ENCODE measurements around the gene CAMSAP2.

Gene CAMSAP2

DNA sequence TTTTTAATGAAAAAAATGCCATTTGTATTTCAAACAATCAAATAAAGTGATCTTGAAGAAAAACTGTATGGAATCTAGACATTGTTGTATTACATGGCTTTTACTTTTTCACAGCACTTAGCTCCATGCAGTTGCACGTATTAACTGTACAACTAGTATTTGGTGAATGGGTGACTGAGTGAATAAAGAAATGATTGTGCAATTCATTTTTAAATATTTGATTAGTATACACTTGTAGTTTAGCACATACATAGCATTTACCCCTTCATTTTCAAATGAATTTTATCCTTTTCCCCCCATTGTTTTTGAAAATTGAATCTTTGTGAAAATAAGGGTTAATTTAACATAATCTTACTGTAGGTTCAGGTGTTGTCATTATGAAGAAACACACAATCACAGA lies 79.6 kb downstream of the CAMSAP2 start:
- no peak for DNase-seq (ENCODE audit: extremely low read depth, insufficient read length)
- no peaks in the 10 kb centered on the region for H3K27me3 ChIP-seq (replicated peaks; ENCODE audit: control insufficient read depth, insufficient read depth, low read length)
- no peak overlapping the region for H3K4me3 ChIP-seq (replicated peaks; ENCODE audit: low read depth, low read length)
- H3K36me3 ChIP-seq (ENCODE audit: control insufficient read depth, insufficient read depth, low read length), result no peaks in the 10 kb centered on the region; the same call in 1 of the 2 replicates
- TF ChIP-seq, protein P1, sequence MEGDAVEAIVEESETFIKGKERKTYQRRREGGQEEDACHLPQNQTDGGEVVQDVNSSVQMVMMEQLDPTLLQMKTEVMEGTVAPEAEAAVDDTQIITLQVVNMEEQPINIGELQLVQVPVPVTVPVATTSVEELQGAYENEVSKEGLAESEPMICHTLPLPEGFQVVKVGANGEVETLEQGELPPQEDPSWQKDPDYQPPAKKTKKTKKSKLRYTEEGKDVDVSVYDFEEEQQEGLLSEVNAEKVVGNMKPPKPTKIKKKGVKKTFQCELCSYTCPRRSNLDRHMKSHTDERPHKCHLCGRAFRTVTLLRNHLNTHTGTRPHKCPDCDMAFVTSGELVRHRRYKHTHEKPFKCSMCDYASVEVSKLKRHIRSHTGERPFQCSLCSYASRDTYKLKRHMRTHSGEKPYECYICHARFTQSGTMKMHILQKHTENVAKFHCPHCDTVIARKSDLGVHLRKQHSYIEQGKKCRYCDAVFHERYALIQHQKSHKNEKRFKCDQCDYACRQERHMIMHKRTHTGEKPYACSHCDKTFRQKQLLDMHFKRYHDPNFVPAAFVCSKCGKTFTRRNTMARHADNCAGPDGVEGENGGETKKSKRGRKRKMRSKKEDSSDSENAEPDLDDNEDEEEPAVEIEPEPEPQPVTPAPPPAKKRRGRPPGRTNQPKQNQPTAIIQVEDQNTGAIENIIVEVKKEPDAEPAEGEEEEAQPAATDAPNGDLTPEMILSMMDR (IDR thresholded peaks at IDR 0.05; ENCODE audit: insufficient read depth, low read length, poor library complexity, severe bottlenecking), result no peak

DNA sequence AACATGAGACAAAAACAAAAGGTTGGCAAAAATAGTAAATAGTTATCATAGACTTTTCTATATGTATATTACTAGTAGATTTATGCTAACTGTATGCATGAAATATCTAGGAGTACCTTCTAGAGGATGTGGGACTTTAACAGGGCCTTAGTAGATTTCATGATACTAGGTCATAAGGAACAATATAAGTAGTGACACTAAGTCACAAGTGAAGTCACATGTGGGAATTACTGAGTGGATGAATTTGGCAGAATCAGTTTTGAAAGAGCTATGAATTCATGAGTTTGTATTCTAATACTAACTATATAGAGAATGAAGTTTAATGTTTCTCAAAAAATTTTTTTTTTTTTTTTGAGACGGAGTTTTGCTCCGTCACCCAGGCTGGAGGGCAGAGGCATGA lies 81.0 kb downstream of the CAMSAP2 start:
- H3K4me3 ChIP-seq (replicated peaks; ENCODE audit: low read depth, low read length), result no peak overlapping the region
- TF ChIP-seq, protein P1 (IDR thresholded peaks at IDR 0.05; ENCODE audit: insufficient read depth, low read length, poor library complexity, severe bottlenecking), result no peak
- H3K27me3 ChIP-seq (replicated peaks; ENCODE audit: control insufficient read depth, insufficient read depth, low read length), result no peaks in the 10 kb centered on the region
- no peaks in the 10 kb centered on the region; the same call in 1 of the 2 replicates for H3K36me3 ChIP-seq (ENCODE audit: control insufficient read depth, insufficient read depth, low read length)
- DNase-seq (ENCODE audit: extremely low read depth, insufficient read length), result no peak

DNA sequence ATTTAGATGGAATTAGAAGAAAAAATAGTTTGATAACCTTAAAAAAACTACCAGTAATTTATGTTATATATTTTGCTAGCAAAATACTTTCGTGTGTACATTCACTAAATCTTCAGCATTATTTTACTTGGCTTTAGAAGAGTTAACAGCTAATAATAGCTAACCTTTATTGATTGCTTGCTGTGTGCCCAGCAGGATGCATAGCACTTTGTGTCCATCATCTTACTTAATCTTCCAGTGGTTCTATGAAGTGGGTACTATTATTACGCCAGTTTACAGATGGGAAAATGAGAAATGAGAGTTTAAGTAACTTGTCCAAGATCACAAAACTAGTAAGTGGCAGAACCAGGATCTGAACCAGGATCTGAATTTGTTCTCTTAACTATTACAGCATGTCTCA lies 92.4 kb downstream of the CAMSAP2 start:
- TF ChIP-seq, protein P1 (IDR thresholded peaks at IDR 0.05; ENCODE audit: insufficient read depth, low read length, poor library complexity, severe bottlenecking), result no peak
- H3K36me3 ChIP-seq (ENCODE audit: control insufficient read depth, insufficient read depth, low read length), result no peaks in the 10 kb centered on the region
- no peaks in the 10 kb centered on the region for H3K27me3 ChIP-seq (replicated peaks; ENCODE audit: control insufficient read depth, insufficient read depth, low read length)
- no peak for DNase-seq (ENCODE audit: extremely low read depth, insufficient read length)
- no peak overlapping the region for H3K4me3 ChIP-seq (replicated peaks; ENCODE audit: low read depth, low read length)

DNA sequence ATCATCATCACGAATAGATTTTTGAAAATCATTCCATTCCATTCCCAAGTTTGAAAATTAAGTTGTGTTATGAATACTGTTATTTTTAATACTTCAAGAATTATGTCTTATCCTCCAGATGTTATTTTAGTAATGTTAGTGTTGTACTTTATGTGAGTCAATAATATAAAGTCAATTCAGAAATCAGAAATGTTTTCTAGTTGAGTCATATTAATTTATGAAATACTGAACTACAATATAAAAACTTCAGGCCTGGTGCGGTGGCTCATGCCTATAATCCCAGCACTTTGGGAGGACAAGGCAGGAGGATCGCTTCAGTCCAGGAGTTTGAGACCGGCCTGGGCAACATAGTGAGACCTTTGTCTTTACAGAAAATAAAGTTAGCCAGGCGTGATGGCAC lies 95.7 kb downstream of the CAMSAP2 start:
- TF ChIP-seq, protein P1 (IDR thresholded peaks at IDR 0.05; ENCODE audit: insufficient read depth, low read length, poor library complexity, severe bottlenecking), result no peak
- DNase-seq (ENCODE audit: extremely low read depth, insufficient read length), result no peak
- no peak overlapping the region for H3K4me3 ChIP-seq (replicated peaks; ENCODE audit: low read depth, low read length)
- H3K36me3 ChIP-seq (ENCODE audit: control insufficient read depth, insufficient read depth, low read length), result no peaks in the 10 kb centered on the region
- no peaks in the 10 kb centered on the region for H3K27me3 ChIP-seq (replicated peaks; ENCODE audit: control insufficient read depth, insufficient read depth, low read length)

DNA sequence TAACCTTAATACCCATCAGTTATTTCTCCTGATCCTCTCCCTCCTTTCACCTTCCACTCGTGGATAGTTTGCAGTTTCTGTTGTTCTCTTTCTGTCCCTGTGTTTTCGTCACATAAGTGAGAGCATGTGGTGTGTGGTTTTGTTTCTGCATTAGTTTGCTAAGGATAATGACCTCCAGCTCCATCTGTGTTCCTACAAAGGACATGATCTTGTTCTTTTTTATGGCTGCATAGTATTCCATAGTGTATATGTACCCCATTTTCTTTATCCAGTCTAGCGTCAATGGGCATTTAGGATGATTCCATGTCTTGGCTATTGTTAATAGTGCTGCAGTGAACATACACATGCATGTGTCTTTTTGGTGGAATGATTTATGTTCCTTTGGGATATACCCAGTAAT lies 97.5 kb downstream of the CAMSAP2 start:
- H3K27me3 ChIP-seq (replicated peaks; ENCODE audit: control insufficient read depth, insufficient read depth, low read length), result no peaks in the 10 kb centered on the region
- H3K36me3 ChIP-seq (ENCODE audit: control insufficient read depth, insufficient read depth, low read length), result no peaks in the 10 kb centered on the region
- DNase-seq (ENCODE audit: extremely low read depth, insufficient read length), result no peak
- TF ChIP-seq, protein P1 (IDR thresholded peaks at IDR 0.05; ENCODE audit: insufficient read depth, low read length, poor library complexity, severe bottlenecking), result no peak
- no peak overlapping the region for H3K4me3 ChIP-seq (replicated peaks; ENCODE audit: low read depth, low read length)

DNA sequence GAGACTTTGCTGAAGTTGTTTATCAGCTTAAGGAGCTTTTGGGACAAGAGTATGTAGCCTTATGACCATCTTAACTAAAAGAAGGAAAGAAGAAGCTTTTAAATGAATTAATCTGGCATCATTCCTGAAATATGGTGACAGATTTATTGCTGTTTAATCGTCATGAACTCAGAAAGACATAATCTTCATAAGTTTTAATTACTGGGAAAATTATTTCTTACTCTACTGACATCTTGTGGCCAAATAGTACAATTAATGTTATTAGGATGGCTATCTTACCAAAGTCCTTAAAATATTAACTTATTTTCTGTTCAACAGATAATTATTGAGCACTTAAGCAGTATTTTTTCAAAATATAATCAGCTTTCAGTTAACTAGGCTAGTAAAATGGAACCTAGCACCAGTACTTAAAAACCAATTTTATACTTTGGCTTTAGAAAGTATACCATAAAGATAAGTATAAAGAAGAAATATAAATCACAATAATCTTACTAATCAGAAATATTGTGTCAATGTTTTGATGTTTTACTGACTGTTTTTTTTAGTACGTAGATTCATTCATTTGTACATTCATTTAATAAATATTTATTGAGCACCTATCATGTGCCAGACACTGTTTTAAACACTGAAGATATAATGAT lies 99.4 kb downstream of the CAMSAP2 start:
- TF ChIP-seq, protein P1 (IDR thresholded peaks at IDR 0.05; ENCODE audit: insufficient read depth, low read length, poor library complexity, severe bottlenecking), result peak; percentile 24
- Histone ChIP-seq H3K4me3 (replicated peaks; ENCODE audit: low read depth, low read length) (no peak overlapping the region), H3K36me3 (ENCODE audit: control insufficient read depth, insufficient read depth, low read length) (no peaks in the 10 kb centered on the region; the same call in 1 of the 2 replicates), H3K27me3 (replicated peaks; ENCODE audit: control insufficient read depth, insufficient read depth, low read length) (no peaks in the 10 kb centered on the region)
- DNase-seq (ENCODE audit: extremely low read depth, insufficient read length), result no peak
